ENCODE data around the gene NFASC.

NFASC gene

DNA sequence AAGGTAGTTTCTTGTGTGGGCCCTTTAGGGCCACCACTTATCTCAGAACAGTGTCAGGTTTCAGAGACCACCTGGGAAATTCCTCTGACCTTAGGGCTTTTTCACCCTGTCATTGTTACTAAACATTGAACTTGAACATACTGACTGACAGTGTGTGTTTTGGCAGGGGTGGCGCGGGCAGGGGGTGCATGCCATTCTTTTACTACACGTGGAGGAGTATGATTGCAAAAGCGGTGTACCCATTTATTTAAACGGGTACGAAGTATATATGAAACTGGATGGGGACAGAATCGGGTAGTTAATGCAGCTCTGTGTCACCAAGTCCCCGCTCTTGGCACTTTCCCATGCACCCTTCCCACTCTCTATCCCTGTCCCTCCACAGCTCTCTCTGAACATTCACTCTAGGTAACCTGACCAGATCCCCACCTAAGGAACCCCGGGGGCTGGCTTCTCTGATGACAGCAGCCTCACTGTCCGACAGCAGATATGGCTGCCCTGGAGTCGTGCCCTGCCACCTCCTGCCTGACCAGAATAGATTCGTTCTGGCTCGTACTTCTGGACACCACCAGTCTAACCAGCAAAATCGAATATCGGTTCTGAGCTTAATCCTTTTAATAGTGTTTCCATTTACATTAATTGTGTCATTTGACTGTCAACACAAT is 51.3 kb downstream of the NFASC start:
- Mint-ChIP-seq H3K27ac (no peak overlapping the region), H3K36me3 (ENCODE audit: low read depth) (no peaks in the 10 kb centered on the region), H3K27me3 (no peaks in the 10 kb centered on the region), H3K4me1 (no peaks in the 10 kb centered on the region), H3K4me3 (no peak overlapping the region), H3K9me3 (no peaks in the 10 kb centered on the region)
- no peak for ATAC-seq
- DNase-seq = no peak

DNA sequence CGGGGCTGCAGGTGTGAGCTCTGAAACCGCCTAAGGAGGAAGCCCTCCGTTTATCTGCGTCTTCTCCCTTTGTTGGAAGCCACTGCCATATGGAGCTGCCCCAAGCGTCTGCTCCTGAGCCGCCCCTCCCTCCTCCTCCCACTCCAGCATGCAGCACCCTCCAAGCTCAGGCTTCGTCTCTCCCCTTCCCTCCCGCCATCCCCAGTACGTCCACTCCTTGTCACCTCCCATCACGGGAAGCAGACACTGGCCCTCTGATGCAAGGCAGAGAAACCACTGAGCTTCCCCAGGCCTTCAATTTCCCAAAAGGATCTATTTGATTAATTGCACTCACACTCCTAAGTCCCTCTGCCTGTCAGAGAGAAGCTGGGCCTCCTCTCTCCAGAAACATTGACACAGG is 52.5 kb downstream of the NFASC start:
- no peaks in the 10 kb centered on the region for H3K4me1 Mint-ChIP-seq
- H3K27me3 Mint-ChIP-seq = peaks cover 5% of the 10 kb centered on the region
- no peak overlapping the region for H3K27ac Mint-ChIP-seq
- no peaks in the 10 kb centered on the region for H3K36me3 Mint-ChIP-seq (ENCODE audit: low read depth)
- no peaks in the 10 kb centered on the region for H3K9me3 Mint-ChIP-seq
- H3K4me3 Mint-ChIP-seq = no peak overlapping the region
- ATAC-seq = no peak
- no peak for DNase-seq

DNA sequence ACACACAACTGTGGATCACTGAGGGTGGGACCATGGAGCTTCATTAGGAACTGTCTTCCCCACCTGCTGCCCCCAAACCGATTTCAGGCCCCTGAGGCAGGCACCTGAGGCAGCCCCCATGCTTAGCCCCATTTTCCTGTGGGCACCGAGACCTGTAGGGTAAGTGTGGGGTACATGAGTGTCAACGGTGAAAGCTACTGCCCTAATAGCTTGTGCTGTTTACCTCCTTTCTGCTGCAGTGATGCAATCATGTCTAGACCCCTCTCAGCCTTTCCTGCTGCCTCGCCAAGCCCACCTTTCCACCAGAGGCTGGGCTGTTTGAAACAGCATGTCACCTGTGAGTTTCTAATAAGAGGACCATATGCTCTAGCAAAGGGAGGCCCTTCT is 53.0 kb downstream of the NFASC start:
- H3K4me1 Mint-ChIP-seq = no peaks in the 10 kb centered on the region
- no peaks in the 10 kb centered on the region for H3K36me3 Mint-ChIP-seq (ENCODE audit: low read depth)
- no peak for DNase-seq
- ATAC-seq = no peak
- no peak overlapping the region for H3K4me3 Mint-ChIP-seq
- no peak overlapping the region for H3K27ac Mint-ChIP-seq
- H3K9me3 Mint-ChIP-seq = no peaks in the 10 kb centered on the region
- peaks cover 5% of the 10 kb centered on the region for H3K27me3 Mint-ChIP-seq

- Mint-ChIP-seq H3K27me3 (peaks cover 5% of the 10 kb centered on the region), H3K36me3 (ENCODE audit: low read depth) (no peaks in the 10 kb centered on the region), H3K9me3 (no peaks in the 10 kb centered on the region), H3K4me3 (no peak overlapping the region), H3K27ac (no peak overlapping the region), H3K4me1 (no peaks in the 10 kb centered on the region)
- ATAC-seq = no peak
- DNase-seq = no peak
Measured at GRCh38 chr1:204924013-204924759, 53.5 kb downstream of the NFASC start.

DNA sequence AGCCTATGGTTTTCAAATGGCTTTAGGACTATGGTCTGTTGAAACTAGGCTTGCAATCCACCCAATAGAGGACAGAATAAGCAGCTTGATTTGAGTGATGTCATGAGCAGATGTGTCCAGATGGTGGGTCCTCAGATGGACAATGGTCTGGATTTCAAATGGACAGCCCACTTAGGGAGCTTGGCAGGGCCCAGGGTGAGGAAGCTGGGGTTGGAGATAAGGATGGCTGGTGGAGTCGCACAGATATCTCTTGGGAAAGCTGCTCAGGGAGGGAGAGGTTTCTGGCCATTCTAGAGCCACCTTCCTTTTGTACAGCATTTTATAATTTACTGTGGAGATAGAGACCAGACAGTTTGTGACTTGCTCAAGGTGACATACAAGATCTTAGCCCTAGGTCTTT is 55.0 kb downstream of the NFASC start:
- no peak for DNase-seq
- no peaks in the 10 kb centered on the region for H3K36me3 Mint-ChIP-seq (ENCODE audit: low read depth)
- peaks cover 5% of the 10 kb centered on the region for H3K27me3 Mint-ChIP-seq
- no peak overlapping the region for H3K27ac Mint-ChIP-seq
- no peaks in the 10 kb centered on the region for H3K4me1 Mint-ChIP-seq
- H3K9me3 Mint-ChIP-seq = no peaks in the 10 kb centered on the region
- no peak for ATAC-seq
- H3K4me3 Mint-ChIP-seq = no peak overlapping the region

DNA sequence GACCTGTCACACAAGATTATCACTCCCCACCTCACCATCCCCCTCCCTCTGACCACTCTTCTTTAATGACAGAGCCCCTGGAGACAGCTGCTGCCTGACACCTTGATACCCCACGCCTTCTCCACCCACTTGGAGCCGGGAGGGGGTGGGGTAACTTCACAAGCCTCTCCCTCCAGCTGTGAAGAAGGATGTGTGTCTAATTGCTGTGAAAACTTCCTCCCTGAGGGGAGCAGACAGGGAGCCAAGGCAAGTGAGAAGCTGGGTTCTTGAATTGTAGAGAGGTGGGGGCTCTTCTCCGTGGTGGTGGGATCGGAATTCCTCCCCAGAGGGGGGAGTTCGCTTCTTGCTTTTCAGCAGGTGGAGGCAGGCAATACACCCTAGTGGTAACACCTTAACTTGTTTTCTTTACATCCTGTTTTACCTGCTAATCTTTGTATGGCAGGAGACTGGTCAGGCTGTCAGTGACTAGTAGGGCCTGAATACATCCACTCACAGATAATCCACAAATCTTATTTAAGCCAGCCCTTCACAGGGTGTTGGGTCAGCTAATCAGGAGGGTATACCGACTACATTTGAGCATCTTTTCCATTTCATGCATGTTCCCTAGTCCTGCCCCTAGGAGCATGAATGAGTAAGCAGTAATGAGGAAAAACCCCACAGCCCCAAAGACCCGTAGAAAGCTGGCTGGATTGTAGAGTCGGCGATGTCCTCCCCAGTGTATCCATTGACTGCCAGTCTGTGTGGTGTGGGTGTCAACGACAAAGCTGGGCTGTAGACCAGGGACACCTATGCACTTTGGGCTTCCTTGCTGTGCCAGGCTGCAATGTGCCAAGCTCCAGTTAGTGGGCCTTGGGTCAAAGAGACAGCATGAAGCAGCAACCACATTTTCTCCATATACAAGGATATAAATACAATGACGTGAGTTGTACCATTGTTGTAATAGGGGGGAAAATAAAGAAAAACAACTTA is 57.3 kb downstream of the NFASC start:
- DNase-seq (no peak), ATAC-seq (no peak)
- Mint-ChIP-seq H3K27me3 (peaks cover 5% of the 10 kb centered on the region), H3K4me3 (no peak overlapping the region), H3K36me3 (ENCODE audit: low read depth) (no peaks in the 10 kb centered on the region), H3K4me1 (no peaks in the 10 kb centered on the region), H3K9me3 (no peaks in the 10 kb centered on the region), H3K27ac (no peak overlapping the region)

GRCh38 chr1:204928671-204929486 is 58.2 kb downstream of the NFASC start:
- peaks cover 5% of the 10 kb centered on the region for H3K27me3 Mint-ChIP-seq
- no peak for DNase-seq
- no peak overlapping the region for H3K27ac Mint-ChIP-seq
- no peaks in the 10 kb centered on the region for H3K4me1 Mint-ChIP-seq
- H3K9me3 Mint-ChIP-seq = no peaks in the 10 kb centered on the region
- H3K4me3 Mint-ChIP-seq = no peak overlapping the region
- no peak for ATAC-seq
- no peaks in the 10 kb centered on the region for H3K36me3 Mint-ChIP-seq (ENCODE audit: low read depth)

DNA sequence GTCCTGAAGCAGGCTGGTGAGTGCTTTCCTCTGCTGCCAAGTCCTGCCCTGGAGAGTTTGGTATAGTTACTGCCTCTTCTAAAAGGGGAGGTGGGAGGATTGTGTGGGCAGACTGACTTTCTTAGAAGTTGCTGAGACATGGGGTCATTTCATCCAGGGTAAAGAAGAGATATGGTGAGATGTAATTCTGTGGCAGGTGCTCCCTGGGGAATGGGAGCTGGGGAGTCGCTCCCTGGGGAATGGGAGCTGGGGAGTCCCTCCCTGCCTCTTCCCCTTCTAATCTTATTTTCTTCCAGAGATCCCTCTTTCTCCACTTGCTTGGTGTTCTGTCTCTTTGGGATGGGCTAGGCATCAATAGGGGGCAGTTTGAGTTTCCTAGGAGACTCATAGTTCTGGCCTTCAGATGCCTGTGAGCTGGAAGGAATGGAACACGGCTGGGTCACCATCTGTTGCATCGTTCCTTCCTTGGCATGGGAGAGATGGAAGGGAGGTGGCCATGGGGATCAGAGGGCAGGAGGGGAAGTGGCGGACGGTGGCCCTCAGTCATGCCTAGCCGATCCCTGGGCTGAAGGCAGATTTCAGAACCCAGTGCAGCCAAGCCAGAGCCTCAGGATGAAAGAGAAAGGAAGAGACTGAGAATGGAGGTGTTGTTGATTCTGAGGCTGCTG is 59.0 kb downstream of the NFASC start:
- Mint-ChIP-seq H3K36me3 (ENCODE audit: low read depth) (no peaks in the 10 kb centered on the region), H3K27me3 (peaks cover 5% of the 10 kb centered on the region), H3K9me3 (no peaks in the 10 kb centered on the region), H3K4me3 (no peak overlapping the region), H3K27ac (no peak overlapping the region), H3K4me1 (no peaks in the 10 kb centered on the region)
- no peak for ATAC-seq
- DNase-seq = no peak

DNA sequence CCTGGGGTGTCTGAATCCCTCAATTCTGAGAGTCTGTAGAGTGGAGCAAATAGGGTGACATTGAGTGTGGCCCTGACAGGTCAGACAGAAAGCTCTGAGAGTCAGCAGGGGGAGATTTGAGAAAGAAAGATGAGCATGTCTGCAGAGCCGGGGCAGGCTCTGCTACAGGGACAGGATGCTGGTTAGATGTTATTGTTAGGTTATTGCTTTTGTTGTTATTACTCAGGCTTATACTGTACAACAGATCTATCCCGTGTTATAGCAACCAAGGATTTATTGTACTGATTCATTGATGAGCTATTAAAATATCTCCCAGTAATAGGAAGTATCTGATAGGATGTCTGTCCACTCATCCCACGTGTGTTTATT is 59.5 kb downstream of the NFASC start:
- Mint-ChIP-seq H3K4me1 (no peaks in the 10 kb centered on the region), H3K27ac (no peak overlapping the region), H3K27me3 (peaks cover 5% of the 10 kb centered on the region), H3K9me3 (no peaks in the 10 kb centered on the region), H3K4me3 (no peak overlapping the region), H3K36me3 (ENCODE audit: low read depth) (no peaks in the 10 kb centered on the region)
- DNase-seq = no peak
- no peak for ATAC-seq

DNA sequence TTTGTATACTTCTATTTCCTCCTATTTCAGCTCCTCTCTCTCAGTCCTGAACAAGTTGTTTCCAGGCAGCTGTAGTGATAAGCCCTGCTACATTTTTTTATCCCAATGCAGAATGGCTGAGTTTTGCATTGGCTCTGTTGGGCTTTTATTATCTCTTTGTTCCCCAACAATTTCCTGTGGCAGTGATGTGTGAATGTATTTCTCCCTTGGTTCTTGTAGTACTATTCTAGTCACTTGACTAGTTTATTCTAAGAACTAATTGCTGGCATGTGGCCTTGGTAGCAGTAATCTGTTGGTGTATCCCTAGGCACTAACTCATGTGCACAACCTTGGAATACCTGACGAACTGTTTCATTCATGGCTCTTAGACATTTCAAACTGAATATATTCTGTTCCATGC is 60.7 kb downstream of the NFASC start:
- no peak for DNase-seq

GRCh38 chr1:204931768-204932572 is 61.3 kb downstream of the NFASC start:
- H3K36me3 Mint-ChIP-seq (ENCODE audit: low read depth) = no peaks in the 10 kb centered on the region
- H3K27me3 Mint-ChIP-seq = peaks cover 8% of the 10 kb centered on the region
- ATAC-seq = no peak
- H3K4me1 Mint-ChIP-seq = no peaks in the 10 kb centered on the region
- DNase-seq = no peak
- H3K4me3 Mint-ChIP-seq = no peak overlapping the region
- H3K9me3 Mint-ChIP-seq = no peaks in the 10 kb centered on the region
- no peak overlapping the region for H3K27ac Mint-ChIP-seq

More for the DNA sequence above, 60.7 kb downstream of the NFASC start:
- no peak overlapping the region for H3K27ac Mint-ChIP-seq
- no peaks in the 10 kb centered on the region for H3K9me3 Mint-ChIP-seq
- H3K4me3 Mint-ChIP-seq = no peak overlapping the region
- no peak for ATAC-seq
- no peaks in the 10 kb centered on the region for H3K36me3 Mint-ChIP-seq (ENCODE audit: low read depth)
- H3K4me1 Mint-ChIP-seq = no peaks in the 10 kb centered on the region
- H3K27me3 Mint-ChIP-seq = peaks cover 5% of the 10 kb centered on the region

- Mint-ChIP-seq H3K4me1 (no peaks in the 10 kb centered on the region), H3K4me3 (no peak overlapping the region)
- no peak for ATAC-seq
Measured at GRCh38 chr1:204932573-204932909, 61.9 kb downstream of the NFASC start.

GRCh38 chr1:204935155-204935554 is 64.5 kb downstream of the NFASC start:
- peaks cover 3% of the 10 kb centered on the region for H3K27me3 Mint-ChIP-seq
- H3K36me3 Mint-ChIP-seq (ENCODE audit: low read depth) = no peaks in the 10 kb centered on the region
- ATAC-seq = no peak
- DNase-seq = no peak
- no peaks in the 10 kb centered on the region for H3K9me3 Mint-ChIP-seq
- H3K27ac Mint-ChIP-seq = no peak overlapping the region
- no peak overlapping the region for H3K4me3 Mint-ChIP-seq
- no peaks in the 10 kb centered on the region for H3K4me1 Mint-ChIP-seq

More at GRCh38 chr1:204932573-204932909, 61.9 kb downstream of the NFASC start:
- Mint-ChIP-seq H3K27me3 (peaks cover 5% of the 10 kb centered on the region), H3K36me3 (ENCODE audit: low read depth) (no peaks in the 10 kb centered on the region), H3K9me3 (no peaks in the 10 kb centered on the region), H3K27ac (no peak overlapping the region)
- DNase-seq = no peak
